ENCODE data around the gene SH3BP5L. TPM values are rescaled to one million over a fixed set of nuclear protein-coding genes. Genes with fewer than 3 reads are reported as not detected.

SH3BP5L gene
- total and polyA plus RNA-seq, 2 of the 13 experiments (the other 11 are each of a cell fraction or from before 2014, with no cell fraction given): 10.3 to 14.9 TPM

GRCh38 chr1:248825909-248826760 is at the start of gene SH3BP5L (continued):
- TF ChIP-seq MIER2 (CRISPR knock-in tag; IDR thresholded peaks at IDR 0.05): peak; percentile 53; the same call in 1 of the 2 replicates
- peak; percentile 63 for TF ChIP-seq UBTF (CRISPR knock-in tag; IDR thresholded peaks at IDR 0.05)
- no peak for TF ChIP-seq HNRNPH1 (optimal IDR thresholded peaks at IDR 0.05; ENCODE audit: low read depth, low read length)
- TF ChIP-seq RNF219 (CRISPR knock-in tag; IDR thresholded peaks at IDR 0.05): peak; percentile 84
- peak; percentile 50 for TF ChIP-seq THAP9 (CRISPR knock-in tag; IDR thresholded peaks at IDR 0.05; ENCODE audit: borderline replicate concordance)
- TF ChIP-seq NR2F6 (IDR thresholded peaks at IDR 0.05): peak; percentile 47
- no peak; the same call in 1 of the 2 replicates for TF ChIP-seq NR2F6 (CRISPR knock-in tag; IDR thresholded peaks at IDR 0.05)
- peak; percentile 3; the same call in 1 of the 2 replicates for TF ChIP-seq ZNF792 (CRISPR knock-in tag; IDR thresholded peaks at IDR 0.05)
- no peak for TF ChIP-seq NFRKB (IDR thresholded peaks at IDR 0.05)
- peak; percentile 27; the same call in 1 of the 2 replicates for TF ChIP-seq ETV5 (CRISPR knock-in tag; IDR thresholded peaks at IDR 0.05; ENCODE audit: borderline replicate concordance)
- peak; percentile 85 for TF ChIP-seq NR2C2 (CRISPR knock-in tag; IDR thresholded peaks at IDR 0.05; ENCODE audit: borderline replicate concordance)
- peak; percentile 96 for TF ChIP-seq ZNF574 (CRISPR knock-in tag; IDR thresholded peaks at IDR 0.05)
- TF ChIP-seq HNRNPL (IDR thresholded peaks at IDR 0.05; ENCODE audit: low read depth, low read length): no peak
- peak; percentile 76; the same call in 1 of the 2 replicates for TF ChIP-seq TBX2 (CRISPR knock-in tag; IDR thresholded peaks at IDR 0.05; ENCODE audit: borderline replicate concordance)
- TF ChIP-seq RFX1 (IDR thresholded peaks at IDR 0.05): no peak
- TF ChIP-seq CCDC6 (CRISPR knock-in tag; IDR thresholded peaks at IDR 0.05): peak; percentile 62; the same call in 1 of the 2 replicates
- peak; percentile 61 for TF ChIP-seq MED1 (CRISPR knock-in tag; IDR thresholded peaks at IDR 0.05)
- TF ChIP-seq REL (CRISPR knock-in tag; conservative IDR thresholded peaks at IDR 0.05): peak; percentile 54
